Activated T-cell treated with anti-CD3 and anti-CD28 coated beads, Interleukin-2, amount 50 U/mL, for 24 hours (primary cell): ENCODE results near the gene MUC12.
"Not testable (repeated sequence)": the region's sequence is repeated elsewhere in the genome, so short reads cannot be mapped to it uniquely, and the experiment has no call there.

Experiments
- DNase-seq: peaks from one replicate; pipeline ENCODE4 v3.0.0-alpha.2; 2020
- H3K27ac Mint-ChIP-seq: 2 replicates; pipeline ENCODE4 v1.8.0; 2020; ENCODE audit warnings: mild to moderate bottlenecking, mixed read lengths
- H3K27me3 Mint-ChIP-seq: 2 replicates; pipeline ENCODE4 v1.8.0; 2020; ENCODE audit warnings: mixed read lengths
- H3K36me3 Mint-ChIP-seq: 2 replicates; pipeline ENCODE4 v1.8.0; 2020; ENCODE audit warnings: low read depth, mixed read lengths
- H3K4me1 Mint-ChIP-seq: 2 replicates; pipeline ENCODE4 v1.8.0; 2020; ENCODE audit warnings: low read depth, mixed read lengths
- H3K4me3 Mint-ChIP-seq: 2 replicates; pipeline ENCODE4 v1.8.0; 2020; ENCODE audit warnings: mild to moderate bottlenecking, moderate library complexity, mixed read lengths
- H3K9me3 Mint-ChIP-seq: 2 replicates; pipeline ENCODE4 v1.8.0; 2020; ENCODE audit warnings: mixed read lengths

Gene MUC12

GRCh38 chr7:100992280-100992679, 22.9 kb downstream of the MUC12 start:
- H3K27ac Mint-ChIP-seq, H3K36me3 Mint-ChIP-seq, H3K27me3 Mint-ChIP-seq, H3K4me3 Mint-ChIP-seq, H3K9me3 Mint-ChIP-seq, DNase-seq, H3K4me1 Mint-ChIP-seq: not testable (repeated sequence)

- H3K27me3 Mint-ChIP-seq, H3K4me3 Mint-ChIP-seq, H3K9me3 Mint-ChIP-seq, H3K4me1 Mint-ChIP-seq, DNase-seq, H3K27ac Mint-ChIP-seq, H3K36me3 Mint-ChIP-seq: not testable (repeated sequence)
Measured at GRCh38 chr7:100994671-100995070, 25.3 kb downstream of the MUC12 start.

- H3K4me3 Mint-ChIP-seq, H3K4me1 Mint-ChIP-seq, H3K9me3 Mint-ChIP-seq, DNase-seq, H3K27me3 Mint-ChIP-seq, H3K36me3 Mint-ChIP-seq, H3K27ac Mint-ChIP-seq: not testable (repeated sequence)
Measured at GRCh38 chr7:100998530-100998929, 29.2 kb downstream of the MUC12 start.

- H3K36me3 Mint-ChIP-seq, H3K27ac Mint-ChIP-seq, DNase-seq, H3K4me3 Mint-ChIP-seq, H3K9me3 Mint-ChIP-seq, H3K4me1 Mint-ChIP-seq, H3K27me3 Mint-ChIP-seq: not testable (repeated sequence)
Measured at GRCh38 chr7:100999334-100999733, 30.0 kb downstream of the MUC12 start.

GRCh38 chr7:101000025-101000424, 30.7 kb downstream of the MUC12 start:
- not testable (repeated sequence) for DNase-seq, H3K4me3 Mint-ChIP-seq, H3K4me1 Mint-ChIP-seq, H3K27me3 Mint-ChIP-seq, H3K36me3 Mint-ChIP-seq, H3K27ac Mint-ChIP-seq, H3K9me3 Mint-ChIP-seq

GRCh38 chr7:101002333-101002732, 33.0 kb downstream of the MUC12 start:
- not testable (repeated sequence) for H3K27ac Mint-ChIP-seq, H3K27me3 Mint-ChIP-seq, H3K36me3 Mint-ChIP-seq, H3K9me3 Mint-ChIP-seq, DNase-seq, H3K4me1 Mint-ChIP-seq, H3K4me3 Mint-ChIP-seq

- H3K4me1 Mint-ChIP-seq, H3K27me3 Mint-ChIP-seq, H3K9me3 Mint-ChIP-seq, H3K27ac Mint-ChIP-seq, DNase-seq, H3K4me3 Mint-ChIP-seq, H3K36me3 Mint-ChIP-seq: not testable (repeated sequence)
Measured at GRCh38 chr7:101007361-101007760, 38.0 kb downstream of the MUC12 start.

GRCh38 chr7:101009629-101010028, 40.3 kb downstream of the MUC12 start:
- Mint-ChIP-seq H3K27ac (no peak overlapping the region), H3K27me3 (peaks cover 5% of the 10 kb centered on the region), H3K4me1 (no peaks in the 10 kb centered on the region), H3K4me3 (no peak overlapping the region), H3K36me3 (peaks cover 5% of the 10 kb centered on the region), H3K9me3 (no peaks in the 10 kb centered on the region)
- no peak for DNase-seq

GRCh38 chr7:101012931-101013330, 43.6 kb downstream of the MUC12 start:
- H3K4me3 Mint-ChIP-seq: no peak overlapping the region
- H3K27me3 Mint-ChIP-seq: peaks cover 8% of the 10 kb centered on the region
- H3K36me3 Mint-ChIP-seq: peaks cover 5% of the 10 kb centered on the region
- no peaks in the 10 kb centered on the region for H3K9me3 Mint-ChIP-seq
- no peak overlapping the region for H3K27ac Mint-ChIP-seq
- H3K4me1 Mint-ChIP-seq: peaks cover 16% of the 10 kb centered on the region
- no peak for DNase-seq

- peaks cover 5% of the 10 kb centered on the region for H3K36me3 Mint-ChIP-seq
- no peaks in the 10 kb centered on the region for H3K9me3 Mint-ChIP-seq
- H3K27me3 Mint-ChIP-seq: peaks cover 4% of the 10 kb centered on the region
- no peak overlapping the region for H3K27ac Mint-ChIP-seq
- no peak for DNase-seq
- peak overlapping the region; percentile 46 for H3K4me3 Mint-ChIP-seq
- H3K4me1 Mint-ChIP-seq: peaks cover 25% of the 10 kb centered on the region
Measured at GRCh38 chr7:101015626-101016025, 46.3 kb downstream of the MUC12 start.

- Mint-ChIP-seq H3K27ac (peak overlapping the region; percentile 75), H3K36me3 (no peaks in the 10 kb centered on the region), H3K27me3 (peaks cover 11% of the 10 kb centered on the region), H3K9me3 (no peaks in the 10 kb centered on the region), H3K4me1 (peaks cover 25% of the 10 kb centered on the region), H3K4me3 (peak overlapping the region; percentile 77)
- DNase-seq: peak; percentile 69
Measured at GRCh38 chr7:101017064-101017777, 47.9 kb downstream of the MUC12 start.

GRCh38 chr7:101018271-101019167, 49.2 kb downstream of the MUC12 start:
- DNase-seq: peak; percentile 43

GRCh38 chr7:101020444-101020843, 51.1 kb downstream of the MUC12 start:
- Mint-ChIP-seq H3K27me3 (peaks cover 14% of the 10 kb centered on the region), H3K4me3 (no peak overlapping the region), H3K9me3 (no peaks in the 10 kb centered on the region), H3K27ac (no peak overlapping the region), H3K4me1 (peaks cover 25% of the 10 kb centered on the region), H3K36me3 (no peaks in the 10 kb centered on the region)
- no peak for DNase-seq

More at GRCh38 chr7:101018271-101019167, 49.2 kb downstream of the MUC12 start:
- Mint-ChIP-seq H3K4me3 (no peak overlapping the region), H3K4me1 (peaks cover 25% of the 10 kb centered on the region), H3K36me3 (no peaks in the 10 kb centered on the region), H3K9me3 (no peaks in the 10 kb centered on the region), H3K27me3 (peaks cover 14% of the 10 kb centered on the region), H3K27ac (peak overlapping the region; percentile 69)

- Mint-ChIP-seq H3K4me3 (no peak overlapping the region), H3K4me1 (peaks cover 17% of the 10 kb centered on the region), H3K36me3 (no peaks in the 10 kb centered on the region), H3K27ac (no peak overlapping the region), H3K27me3 (peaks cover 10% of the 10 kb centered on the region), H3K9me3 (no peaks in the 10 kb centered on the region)
- no peak for DNase-seq
Measured at GRCh38 chr7:101021703-101022102, 52.3 kb downstream of the MUC12 start.

- no peak for DNase-seq
- Mint-ChIP-seq H3K9me3 (no peaks in the 10 kb centered on the region), H3K4me3 (no peak overlapping the region), H3K27ac (no peak overlapping the region), H3K36me3 (no peaks in the 10 kb centered on the region), H3K4me1 (peaks cover 3% of the 10 kb centered on the region), H3K27me3 (peaks cover 10% of the 10 kb centered on the region)
Measured at GRCh38 chr7:101023839-101024238, 54.5 kb downstream of the MUC12 start.
